ENCODE data around the gene PPP1R12C.
"Not testable (repeated sequence)": the region's sequence is repeated elsewhere in the genome, so short reads cannot be mapped to it uniquely, and the experiment has no call there.

Gene PPP1R12C

DNA sequence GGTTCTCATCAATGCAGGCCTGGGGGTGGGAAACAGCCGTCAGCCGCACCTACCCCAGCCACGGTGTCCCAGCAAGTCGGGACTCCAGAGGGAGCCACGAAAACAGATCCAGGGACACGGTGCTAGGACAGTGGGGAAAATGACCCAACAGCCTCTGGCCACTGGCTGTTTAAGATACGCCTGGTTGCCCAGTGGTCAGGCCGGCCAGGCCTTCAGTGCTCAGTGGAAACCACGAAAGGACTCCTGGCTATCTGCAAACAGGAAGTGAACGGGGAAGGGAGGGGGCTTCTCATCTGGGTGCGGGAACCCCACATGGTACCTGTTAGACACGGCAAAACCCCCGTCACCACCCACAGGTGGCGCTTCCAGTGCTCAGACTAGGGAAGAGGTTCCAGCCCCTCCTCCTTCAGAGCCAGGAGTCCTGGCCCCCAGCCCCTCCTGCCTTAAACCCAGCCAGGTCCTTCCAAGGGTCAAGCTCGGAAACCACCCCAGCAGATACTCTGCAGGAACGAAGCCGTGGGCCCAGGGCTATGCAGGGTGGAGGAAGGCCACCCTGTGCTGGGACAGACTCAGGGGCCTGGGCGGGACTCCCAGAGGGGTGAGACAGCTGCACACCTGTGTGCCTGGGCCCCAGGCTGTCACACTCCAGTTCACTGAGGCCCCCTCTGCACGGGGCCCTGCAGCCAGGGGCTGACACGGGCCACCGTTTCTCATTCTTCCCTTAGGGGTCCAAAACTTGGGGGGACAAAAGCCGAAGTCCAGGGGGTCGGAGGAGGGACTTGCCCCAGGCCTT is 4.5 kb downstream of the PPP1R12C start:
- in situ Hi-C loops (cut with MboI; ENCODE audit: low sequenced_read_pairs) = no loop called here

DNA sequence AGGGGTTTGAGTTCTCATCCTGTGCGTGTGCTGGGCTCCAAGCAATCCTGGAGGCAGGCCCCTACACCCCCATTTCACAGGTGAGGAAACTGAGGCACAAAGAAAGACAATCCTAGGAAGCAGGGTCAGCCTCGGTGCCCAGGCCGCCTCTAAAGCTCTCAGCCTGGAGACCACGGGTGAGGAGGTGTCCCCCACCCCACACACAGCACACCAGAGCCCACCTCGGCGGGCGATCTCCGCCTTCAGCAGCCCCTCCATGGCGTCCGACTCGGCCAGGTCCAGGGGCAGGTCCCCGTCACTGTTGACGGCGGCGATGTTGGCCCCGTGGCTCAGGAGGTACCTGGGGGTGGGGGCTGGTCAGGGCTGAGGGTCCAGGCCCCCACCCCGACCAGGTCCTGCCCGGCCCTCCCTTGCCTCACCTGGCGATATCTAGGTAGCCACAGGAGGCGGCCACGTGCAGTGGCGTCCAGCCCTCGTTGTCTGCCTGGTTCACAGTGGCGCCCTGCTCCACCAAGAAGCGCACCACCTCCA is 5.1 kb downstream of the PPP1R12C start:
- in situ Hi-C loops (cut with MboI; ENCODE audit: low sequenced_read_pairs) = no loop called here

DNA sequence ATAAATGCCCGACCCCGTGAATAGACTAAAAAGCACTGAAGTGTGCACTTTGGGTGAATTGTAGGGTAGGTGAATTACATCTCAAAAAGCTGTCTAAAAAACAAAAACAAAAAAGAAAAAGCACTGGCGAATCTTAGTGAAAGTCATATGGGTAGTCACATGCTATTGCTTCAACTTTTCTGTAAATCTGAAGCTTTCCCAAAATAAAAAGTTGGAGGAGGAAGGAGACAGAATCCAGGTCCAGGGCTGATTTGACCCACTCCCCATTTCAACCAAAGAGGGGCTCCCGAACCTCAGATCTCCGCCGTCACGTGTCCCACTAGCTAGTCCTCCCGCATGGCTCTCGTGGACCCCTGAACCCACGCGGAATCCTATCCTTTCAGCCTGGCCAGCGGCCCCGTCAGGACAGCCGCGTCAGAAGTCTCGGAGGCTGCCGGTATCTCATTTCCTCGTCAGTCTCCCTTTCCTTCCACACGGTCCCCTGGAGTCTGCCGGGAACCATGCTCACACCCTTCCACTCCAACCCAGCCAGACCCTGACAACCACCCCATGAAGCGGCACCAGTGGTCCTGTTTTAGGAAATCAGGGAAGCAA is 6.1 kb downstream of the PPP1R12C start:
- in situ Hi-C loops (cut with MboI; ENCODE audit: low sequenced_read_pairs) = no loop called here

DNA sequence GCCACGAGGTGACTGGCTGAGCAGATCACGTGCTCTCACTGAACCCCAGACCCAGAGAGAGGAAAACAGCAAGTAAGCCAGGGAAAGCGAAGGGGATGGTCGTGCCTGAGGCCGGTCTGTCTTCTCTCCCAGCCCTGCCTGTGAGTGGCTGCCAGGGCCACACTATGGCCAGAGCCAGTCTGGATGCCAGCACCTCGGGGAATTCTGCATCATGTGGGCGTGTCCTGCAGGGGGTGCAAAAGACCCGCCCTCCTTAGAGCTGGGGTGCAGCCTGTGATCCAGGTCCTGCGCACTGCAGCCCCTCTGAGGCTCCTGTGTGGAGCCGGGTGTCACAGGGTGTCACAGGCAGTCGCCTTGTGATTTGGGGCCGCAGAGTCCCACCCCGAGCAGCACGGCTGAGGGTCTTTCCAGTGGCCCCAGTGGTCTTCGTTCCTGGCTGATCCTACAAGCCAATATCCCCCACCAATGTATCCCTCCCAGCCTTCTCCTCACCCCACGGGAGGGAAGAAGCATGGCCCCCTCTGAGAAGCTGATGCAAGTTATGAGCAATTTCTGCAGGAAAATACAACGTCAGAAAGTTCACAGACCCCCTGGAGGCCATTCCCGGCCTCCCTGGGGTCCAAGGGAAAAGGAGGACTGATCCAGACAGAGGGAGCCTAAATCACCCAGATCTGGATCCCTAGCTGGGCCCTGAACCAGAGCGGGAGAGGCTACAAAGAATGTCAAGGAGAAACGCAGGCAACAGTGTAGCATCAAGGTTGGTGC is 7.7 kb downstream of the PPP1R12C start:
- in situ Hi-C loops (cut with MboI; ENCODE audit: low sequenced_read_pairs) = no loop called here

DNA sequence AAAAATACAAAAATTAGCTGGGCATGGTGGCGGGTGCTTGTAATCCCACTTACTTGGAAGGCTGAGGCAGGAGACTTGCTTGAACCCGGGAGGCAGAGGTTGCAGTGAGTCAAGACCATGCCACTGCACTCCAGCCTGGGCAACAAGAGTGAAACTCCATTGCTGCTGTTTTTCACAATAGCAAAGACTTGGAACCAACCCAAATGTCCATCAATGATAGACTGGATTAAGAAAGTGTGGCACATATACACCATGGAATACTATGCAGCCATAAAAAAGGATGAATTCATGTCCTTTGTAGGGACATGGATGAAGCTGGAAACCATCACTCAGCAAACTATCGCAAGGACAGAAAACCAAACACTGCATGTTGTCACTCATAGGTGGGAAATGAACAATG is 10.2 kb downstream of the PPP1R12C start:
- in situ Hi-C loops (cut with MboI; ENCODE audit: low sequenced_read_pairs) = not testable (repeated sequence)

DNA sequence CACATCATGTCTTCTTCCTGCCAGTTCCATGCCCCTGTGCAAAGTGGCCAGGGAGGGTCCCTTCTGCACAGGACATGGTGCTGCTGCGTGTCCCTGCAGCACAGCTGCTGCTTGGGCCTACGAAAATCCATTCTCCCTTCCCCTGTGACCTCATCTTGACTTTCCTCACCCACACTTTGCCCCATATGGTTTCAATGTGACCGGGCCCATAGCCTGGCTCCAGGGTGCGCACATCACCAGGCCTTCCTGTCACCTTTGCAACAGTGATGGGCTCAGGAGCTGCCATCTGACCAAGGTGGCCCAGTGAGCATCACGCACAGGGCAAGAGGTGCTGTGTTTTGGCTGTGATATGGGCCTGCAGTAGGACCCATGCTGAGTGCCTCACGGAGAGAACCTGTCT is 10.8 kb downstream of the PPP1R12C start:
- in situ Hi-C loops (cut with MboI; ENCODE audit: low sequenced_read_pairs) = no loop called here

DNA sequence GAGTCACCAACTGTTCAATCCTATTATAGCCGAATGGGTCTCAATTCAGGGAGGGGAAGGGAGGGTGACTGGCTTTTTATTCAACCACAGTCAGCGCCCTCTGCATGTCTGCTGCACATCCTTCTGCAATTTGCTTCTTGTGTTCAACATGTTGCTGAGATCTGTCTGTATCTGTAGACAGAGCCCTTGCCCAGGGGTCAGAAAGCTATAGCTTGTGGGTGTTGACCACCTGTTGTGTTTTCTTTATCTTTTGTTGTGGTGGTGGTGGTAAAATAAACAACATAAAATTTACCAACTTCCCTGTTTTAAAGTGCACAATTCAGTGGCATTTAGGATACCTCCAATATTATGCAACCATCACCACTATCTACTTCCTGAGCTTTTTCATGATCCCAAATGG is 12.2 kb downstream of the PPP1R12C start:
- in situ Hi-C loops (cut with MboI; ENCODE audit: low sequenced_read_pairs) = no loop called here

DNA sequence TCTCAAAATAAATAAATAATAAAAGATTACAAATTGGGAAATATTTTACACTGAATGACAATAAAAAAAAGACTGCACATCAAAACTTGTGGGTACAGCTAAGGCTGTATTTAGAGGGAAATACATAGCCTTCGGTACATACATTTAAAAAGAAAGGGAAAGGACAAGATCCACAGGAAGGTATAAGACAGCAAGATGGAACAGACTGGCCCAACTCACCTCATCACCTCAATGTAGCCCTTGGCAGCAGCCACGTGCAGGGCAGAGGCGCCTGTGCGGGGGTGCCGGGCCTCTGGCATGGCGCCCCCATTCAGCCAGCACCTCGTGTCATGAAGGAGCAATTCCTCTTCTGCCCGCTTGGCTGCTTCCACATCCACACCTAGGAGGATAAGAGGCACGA is 14.2 kb downstream of the PPP1R12C start:
- in situ Hi-C loops (cut with MboI; ENCODE audit: low sequenced_read_pairs) = no loop called here

DNA sequence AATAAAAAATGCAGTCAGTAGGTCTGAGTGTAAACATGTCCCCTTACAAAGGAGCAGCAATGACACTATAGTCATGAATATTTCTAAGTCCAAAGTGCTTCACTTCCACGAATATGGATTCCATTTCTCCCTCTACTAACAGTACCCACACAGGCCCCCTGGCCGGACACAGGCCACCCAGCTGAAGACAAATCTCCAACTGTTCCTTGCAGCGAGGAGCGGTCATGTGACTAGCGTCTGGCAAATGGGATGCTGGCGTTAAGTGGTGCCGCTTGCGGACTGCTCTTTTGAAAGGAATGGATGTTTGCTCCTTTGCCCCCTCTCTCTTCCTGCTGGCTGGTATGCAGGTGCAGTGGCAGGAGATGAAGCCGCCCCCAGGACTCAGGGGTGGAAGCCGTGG is 16.2 kb downstream of the PPP1R12C start:
- in situ Hi-C loops (cut with MboI; ENCODE audit: low sequenced_read_pairs) = no loop called here

DNA sequence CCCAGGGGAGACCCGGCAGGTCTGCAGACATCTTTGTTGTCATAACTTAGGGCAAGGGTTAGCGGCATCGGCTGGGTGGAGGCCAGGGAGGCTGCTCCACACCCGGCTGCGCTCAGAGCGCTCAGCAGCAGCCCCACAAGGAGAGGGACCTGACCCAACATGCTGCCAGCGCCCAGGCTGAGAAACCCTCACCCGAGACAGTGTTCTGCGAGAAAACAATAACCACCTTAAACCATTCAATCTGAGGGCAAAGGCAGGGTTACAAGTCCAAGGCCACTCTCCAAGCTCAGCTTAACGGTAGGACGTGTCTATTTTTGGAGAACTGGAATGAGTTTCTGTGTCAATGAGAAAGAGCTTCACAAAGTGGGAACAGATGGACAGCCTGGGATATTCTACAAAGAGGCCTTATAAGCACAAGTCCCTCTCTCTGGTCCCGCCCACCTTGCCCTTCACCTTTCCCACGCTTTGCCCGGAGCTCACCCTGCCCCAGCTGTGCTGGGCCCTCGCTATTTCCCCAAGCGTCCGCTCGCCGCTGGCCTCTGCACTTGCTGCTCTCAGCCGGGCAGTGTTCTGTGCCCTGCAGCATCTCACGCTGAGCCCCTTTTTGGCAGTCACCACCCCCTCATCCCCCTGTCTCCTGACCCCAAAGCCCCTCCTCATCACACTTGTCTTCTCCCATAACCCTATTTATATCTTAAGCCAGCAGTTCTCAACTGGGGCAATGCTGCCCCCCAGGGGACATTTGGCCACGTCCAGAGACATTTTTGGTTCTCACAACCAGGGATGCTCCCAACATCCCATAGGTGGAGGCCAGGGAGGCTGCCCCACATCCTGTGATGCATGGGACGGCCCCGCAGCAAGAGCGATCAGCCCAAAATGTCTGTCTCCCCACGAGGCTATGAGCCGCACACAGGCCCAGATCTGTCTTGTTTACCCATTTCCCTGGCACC is 17.6 kb downstream of the PPP1R12C start:
- in situ Hi-C loops (cut with MboI; ENCODE audit: low sequenced_read_pairs) = no loop called here

DNA sequence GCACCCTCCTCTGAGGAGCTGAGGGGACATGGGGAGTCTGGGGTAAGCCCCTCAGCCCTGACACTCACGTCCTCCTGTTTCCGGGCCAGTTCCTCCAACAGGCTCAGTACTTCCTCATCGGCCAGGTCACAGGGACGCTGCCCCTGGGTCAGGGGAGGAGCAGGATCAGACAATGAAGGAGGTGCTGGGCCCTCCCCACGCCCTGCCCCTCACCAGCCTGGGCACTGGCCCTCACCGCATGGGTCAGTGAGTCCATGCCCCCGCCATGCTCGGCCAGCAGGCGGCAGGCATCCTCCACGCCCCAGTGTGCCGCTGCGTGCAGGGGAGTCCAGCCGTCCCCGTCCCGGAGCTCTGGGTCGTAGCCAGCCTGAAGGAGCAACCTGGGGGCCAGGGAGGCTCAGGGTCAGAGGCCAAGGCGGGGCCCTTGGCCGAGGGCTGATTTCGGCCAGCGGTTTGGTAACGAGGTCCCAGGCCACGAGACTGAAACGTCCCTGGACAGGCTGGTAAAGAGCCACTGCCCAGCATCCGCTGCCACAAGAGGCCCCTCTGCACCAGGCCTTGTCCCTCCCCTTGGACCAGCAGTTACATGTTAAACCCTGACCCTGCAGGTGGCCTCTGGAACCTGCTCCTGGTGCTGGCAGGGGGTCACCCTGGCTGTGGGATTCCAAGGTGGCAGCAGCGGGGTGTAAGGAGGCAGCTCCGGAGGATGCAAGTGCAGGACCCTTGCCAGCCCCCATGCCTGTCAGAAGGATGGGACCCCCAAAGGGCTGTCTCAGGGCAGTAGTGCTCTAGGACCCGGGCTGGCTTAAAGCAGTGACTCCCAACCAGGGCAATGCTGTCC is 18.5 kb downstream of the PPP1R12C start:
- in situ Hi-C loops (cut with MboI; ENCODE audit: low sequenced_read_pairs) = no loop called here

DNA sequence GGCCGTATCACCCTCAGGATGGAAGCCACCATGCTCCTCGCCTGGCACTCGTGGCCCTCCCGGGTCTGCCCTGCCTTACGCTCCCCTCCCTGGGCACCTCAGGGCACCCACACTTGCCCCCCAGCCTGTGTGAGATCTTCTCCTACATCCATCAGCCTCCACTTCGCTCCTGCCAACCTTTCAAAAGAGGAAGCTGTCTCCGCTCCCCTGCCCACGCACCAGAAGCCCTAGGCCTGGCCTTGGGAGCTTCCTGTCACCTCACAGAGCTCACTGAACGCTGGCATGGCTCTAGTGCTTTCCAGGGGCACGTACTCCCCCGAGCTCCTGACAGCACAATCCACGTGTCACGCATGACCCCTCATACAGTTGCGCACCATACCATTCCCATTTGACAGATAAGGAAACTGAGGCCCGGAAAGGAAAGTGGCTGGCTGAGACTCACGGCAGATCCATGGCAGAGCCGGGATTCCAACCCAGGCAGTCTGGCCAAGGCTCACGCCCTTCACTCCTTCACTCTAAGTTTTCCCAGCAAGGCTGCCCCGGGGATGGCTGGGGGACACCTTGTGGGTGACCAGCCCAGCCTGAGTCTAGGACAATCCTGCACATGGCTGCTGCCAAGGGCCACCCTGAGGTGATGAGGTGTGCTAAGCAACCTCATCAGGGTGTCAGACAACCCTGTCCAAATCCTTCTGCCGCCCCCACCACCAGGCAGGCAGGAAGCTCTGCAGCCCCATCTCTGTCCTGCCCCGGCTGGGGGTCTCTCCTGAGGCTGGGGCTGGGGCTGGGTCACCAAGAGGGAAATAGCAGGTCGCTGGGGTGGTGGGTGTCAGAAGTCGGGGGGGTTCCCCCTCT is 19.3 kb downstream of the PPP1R12C start:
- in situ Hi-C loops (cut with MboI; ENCODE audit: low sequenced_read_pairs) = no loop called here

DNA sequence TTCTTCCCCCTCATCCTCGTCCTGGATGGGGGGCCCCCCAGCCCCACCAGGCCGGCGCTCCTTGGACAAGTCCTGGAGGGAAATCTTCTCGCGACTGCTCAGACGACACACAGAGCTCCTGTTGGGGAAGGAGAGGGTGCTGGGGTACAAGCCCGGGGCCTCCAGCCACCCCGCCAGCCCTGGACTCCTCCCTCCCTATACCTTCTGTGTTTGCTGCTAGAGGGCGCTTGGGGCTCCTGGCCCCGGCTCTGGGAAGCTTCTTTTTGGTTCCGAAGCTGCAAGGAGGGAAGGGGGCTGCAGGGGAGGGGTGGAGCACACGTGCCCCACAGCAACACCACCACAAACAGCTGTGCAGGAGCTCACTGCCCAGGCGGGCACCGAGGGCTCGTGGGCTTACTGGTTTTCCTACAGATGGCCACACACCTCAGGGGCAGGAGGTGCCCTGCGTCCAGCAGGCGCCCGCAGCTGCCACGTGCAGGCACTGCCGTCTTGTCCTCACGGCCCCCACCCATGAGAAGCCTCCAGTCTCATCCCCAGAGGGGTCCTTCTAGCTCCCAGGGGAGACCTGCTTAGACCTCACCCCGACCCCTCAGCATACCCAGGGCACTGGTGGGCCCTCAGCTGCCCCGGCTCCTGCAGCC is 21.3 kb downstream of the PPP1R12C start:
- in situ Hi-C loops (cut with MboI; ENCODE audit: low sequenced_read_pairs) = no loop called here

DNA sequence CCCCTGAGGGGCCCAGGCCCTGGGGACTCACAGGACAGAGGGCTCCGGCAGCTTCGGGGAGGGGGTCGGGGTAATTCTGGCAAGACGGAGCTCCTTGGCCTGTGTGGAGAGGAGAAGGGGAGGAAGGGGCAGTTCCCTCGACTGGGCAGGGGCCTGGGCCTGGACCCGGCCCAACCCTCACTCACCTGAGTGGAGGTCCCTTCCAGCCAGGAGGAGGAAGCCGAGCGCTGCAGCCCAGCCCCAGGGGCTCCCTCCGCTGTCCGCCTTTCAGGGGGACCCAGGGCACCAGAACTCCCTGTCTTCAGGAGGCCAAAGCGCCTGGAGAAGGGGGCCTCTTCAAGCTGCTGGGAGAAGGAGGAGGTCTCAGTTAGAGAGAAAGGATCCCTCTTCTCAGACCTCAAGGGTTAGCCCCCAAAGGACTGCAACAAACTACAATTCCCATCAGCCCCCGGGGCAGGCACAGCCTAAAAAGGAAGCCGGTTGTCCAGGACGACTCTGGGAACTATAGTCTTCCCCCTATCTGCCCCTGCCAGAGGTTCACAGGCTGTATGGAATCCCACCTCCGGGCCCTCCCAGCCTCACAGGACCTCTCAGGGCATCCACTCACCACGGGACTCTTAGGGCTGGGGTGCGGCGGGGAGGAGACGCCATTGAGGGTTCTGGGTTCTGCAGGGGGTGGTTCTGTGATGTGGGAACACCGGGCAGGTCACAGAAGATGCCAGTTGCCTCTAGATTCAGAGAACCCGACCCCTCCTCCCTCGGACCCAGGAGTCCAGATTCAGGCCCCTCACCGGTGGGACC is 22.0 kb downstream of the PPP1R12C start:
- in situ Hi-C loops (cut with MboI; ENCODE audit: low sequenced_read_pairs) = no loop called here

DNA sequence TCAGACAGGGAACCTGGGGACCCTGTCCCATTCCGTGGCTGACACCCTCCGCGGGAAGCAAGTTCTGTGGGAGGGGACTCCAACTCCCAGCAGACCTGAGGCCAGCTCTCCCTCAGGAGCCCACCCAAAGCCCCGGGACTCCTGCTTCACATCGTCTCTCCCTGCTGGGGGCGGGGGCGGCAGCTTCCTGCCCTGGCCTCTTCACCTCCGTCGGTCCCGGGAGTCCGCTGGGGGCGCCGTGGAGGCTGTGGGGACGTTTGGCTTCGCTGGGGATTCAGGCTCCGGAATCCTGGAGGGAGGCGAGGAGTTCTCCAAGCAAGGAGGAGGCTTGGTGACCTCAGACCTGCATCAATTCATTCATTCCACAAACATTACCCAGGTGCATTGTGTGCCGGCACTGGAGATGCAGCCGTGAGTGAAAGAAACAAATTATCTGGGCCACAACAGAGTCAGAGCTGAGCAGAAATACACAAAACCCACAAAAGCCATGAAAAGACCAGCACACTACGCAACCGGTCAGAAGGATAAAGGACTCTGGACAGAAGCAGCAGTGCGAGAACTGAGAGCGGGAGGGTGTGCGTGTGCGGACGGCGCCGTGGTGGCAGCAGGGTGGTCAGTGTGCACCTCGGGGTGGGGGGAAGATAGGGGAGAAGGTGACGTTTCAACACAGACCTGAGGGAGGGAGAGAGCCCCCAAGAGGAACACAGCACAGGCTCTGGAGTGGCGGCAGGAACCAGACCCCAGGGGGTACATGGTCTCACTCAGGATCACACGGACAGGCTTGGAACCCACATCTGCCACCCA is 22.8 kb downstream of the PPP1R12C start:
- in situ Hi-C loops (cut with MboI; ENCODE audit: low sequenced_read_pairs) = no loop called here

DNA sequence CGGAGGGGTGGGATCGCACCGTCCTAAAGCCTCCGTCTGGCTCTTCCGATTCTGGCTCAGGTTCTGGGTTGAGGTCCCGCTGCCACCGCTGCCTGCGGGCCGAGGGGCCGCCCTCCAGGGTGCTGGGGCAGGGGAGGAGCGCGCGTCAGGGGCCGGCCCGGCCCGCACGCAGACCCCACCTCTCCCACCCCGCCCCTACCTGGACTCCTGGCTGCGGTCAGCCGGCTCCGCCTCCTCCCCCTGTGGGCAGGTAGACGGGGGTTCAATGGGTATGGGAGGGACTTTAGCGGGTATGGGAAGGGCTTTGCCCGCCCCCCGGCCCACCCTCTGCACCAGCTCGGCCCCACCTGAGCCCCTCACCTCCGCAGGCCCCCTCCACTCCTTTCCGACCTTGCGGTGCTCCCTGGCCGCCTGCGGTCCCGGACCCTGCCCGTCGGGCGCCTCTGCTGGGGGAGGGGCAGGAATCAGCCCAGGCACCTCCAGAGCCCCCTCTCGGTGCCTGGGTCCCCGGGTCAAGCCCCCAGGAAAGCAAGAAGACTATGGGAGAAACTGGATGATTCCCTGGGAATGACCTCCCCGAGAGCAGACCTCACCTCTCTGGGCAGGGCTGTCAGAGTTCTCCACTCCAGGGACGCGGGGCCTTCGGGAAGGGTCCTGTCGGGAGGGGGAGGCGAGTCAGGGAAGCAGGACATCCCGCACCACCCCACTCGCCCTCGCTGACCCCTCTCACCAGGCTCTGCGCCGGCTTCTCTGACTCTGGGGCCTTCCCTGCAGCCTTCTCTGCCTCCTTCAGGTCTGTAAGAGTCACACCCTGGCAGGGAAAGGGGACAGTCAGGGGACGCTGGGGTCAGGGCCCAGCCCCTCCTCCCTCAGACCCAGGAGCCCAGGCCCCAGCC is 24.8 kb downstream of the PPP1R12C start:
- in situ Hi-C loops (cut with MboI; ENCODE audit: low sequenced_read_pairs) = no loop called here
